ENCODE results near the gene GSTT4. TPM values are rescaled to one million over a fixed set of nuclear protein-coding genes. Genes with fewer than 3 reads are reported as not detected.
A peak's percentile ranks its signal among the peaks of the same experiment; 100 is the strongest.
"Not testable (repeated sequence)": the region's sequence is repeated elsewhere in the genome, so short reads cannot be mapped to it uniquely, and the experiment has no call there.

The GSTT4 gene
- total RNA-seq, 4 donors from 2014 or later = not detected

DNA sequence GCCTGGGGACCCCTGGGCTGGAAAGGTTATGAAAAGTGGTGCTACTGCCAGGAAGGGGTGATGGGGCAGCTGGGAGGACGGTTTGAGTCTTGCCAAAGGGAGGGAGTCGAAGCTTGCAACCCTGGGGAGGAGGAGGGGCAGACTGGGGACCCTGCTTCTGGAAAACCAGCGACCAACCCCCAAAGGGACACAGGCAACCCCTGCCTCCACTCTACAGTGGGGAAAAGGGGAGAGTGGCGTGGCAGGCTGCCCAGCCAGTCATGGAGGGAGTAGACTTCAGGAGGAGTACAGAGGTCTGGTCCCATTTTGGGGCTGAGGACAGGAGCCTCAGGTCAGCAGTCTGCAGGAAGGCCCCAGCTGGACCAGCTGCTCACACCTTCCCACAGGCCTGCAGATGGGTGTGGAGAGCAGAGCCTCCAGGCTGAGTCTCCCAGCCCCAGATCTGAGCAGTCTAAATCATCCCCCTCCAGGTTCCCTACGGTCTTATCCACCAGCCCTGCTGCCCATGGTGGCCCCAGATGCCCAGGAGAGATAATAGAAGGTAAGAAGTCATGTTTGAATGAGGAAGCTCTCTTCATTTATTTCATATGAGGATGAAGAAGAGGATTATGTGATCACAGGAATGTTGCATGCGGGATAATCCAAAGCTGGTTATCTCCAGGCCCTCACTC lies 34.3 kb downstream of the GSTT4 start:
- WGBS, 2 donors (ENCODE audit: low coverage in 1 of 2) = 86% methylated on average over 6 of the region's 6 CpGs; no CpG with 5 or more reads in 1 of the 2 donors
- H3K27me3 ChIP-seq = no peaks in the 10 kb centered on the region
- no peak for DNase-seq
- TF ChIP-seq POLR2AphosphoS5 (IDR thresholded peaks at IDR 0.05) (no peak), POLR2A (IDR thresholded peaks at IDR 0.05) (no peak), EP300 (IDR thresholded peaks at IDR 0.05; ENCODE audit: low read depth) (no peak)
- TF ChIP-seq, protein P1, sequence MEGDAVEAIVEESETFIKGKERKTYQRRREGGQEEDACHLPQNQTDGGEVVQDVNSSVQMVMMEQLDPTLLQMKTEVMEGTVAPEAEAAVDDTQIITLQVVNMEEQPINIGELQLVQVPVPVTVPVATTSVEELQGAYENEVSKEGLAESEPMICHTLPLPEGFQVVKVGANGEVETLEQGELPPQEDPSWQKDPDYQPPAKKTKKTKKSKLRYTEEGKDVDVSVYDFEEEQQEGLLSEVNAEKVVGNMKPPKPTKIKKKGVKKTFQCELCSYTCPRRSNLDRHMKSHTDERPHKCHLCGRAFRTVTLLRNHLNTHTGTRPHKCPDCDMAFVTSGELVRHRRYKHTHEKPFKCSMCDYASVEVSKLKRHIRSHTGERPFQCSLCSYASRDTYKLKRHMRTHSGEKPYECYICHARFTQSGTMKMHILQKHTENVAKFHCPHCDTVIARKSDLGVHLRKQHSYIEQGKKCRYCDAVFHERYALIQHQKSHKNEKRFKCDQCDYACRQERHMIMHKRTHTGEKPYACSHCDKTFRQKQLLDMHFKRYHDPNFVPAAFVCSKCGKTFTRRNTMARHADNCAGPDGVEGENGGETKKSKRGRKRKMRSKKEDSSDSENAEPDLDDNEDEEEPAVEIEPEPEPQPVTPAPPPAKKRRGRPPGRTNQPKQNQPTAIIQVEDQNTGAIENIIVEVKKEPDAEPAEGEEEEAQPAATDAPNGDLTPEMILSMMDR (IDR thresholded peaks at IDR 0.05) = no peak
- no peak overlapping the region for H3K4me3 ChIP-seq
- H3K36me3 ChIP-seq = peaks cover 0 to 6% (median 0%) of the 10 kb centered on the region in 4 donors
- no peaks in the 10 kb centered on the region for H3K9me3 ChIP-seq
- in situ Hi-C loops (cut with MboI; ENCODE audit: low pct_ligation_motif_present in 1 of 4, low pct_unique_long_range_greater_than_20kb in 1 of 4, low sequenced_read_pairs in 3 of 4) (loop anchor here in 1 of 4 donors (10.0 kb wide), 1 partner anchor 46 kb away; no protein-coding TSS in a partner anchor), intact Hi-C loops (cut with DNase I; ENCODE audit: low total_unique reads) (loop anchor here (5.0 kb wide), 1 partner anchor 49 kb away; no protein-coding TSS in a partner anchor)
- no peak overlapping the region for H3K27ac ChIP-seq
- H3K4me1 ChIP-seq = no peaks in the 10 kb centered on the region

DNA sequence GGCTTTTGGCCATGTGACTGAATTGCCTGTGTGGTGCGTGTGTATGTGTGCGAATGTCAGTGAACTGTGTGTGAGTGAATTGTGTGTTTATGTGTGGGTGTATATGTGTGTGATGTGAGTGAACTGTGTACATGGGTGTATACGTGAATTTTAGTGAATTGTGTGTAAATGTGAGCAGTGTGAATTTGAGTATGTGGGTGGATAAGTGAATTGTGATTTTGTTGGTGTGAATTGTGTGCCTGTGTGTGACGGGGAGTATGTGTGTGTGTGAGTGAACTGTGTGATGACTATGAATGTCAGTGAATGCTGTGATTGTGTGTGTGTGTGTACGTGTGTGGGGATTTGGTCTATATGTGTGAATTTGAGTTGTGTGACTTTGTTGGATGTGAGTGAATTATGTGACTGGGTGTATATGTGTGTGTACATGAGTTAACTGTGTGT lies 35.0 kb downstream of the GSTT4 start:
- Histone ChIP-seq H3K27ac (no peak overlapping the region), H3K4me1 (no peaks in the 10 kb centered on the region), H3K36me3 (peaks cover 0 to 6% (median 0%) of the 10 kb centered on the region in 4 donors), H3K9me3 (no peaks in the 10 kb centered on the region), H3K27me3 (no peaks in the 10 kb centered on the region), H3K4me3 (no peak overlapping the region)
- no peak for TF ChIP-seq POLR2AphosphoS5 (IDR thresholded peaks at IDR 0.05)
- TF ChIP-seq EP300 (IDR thresholded peaks at IDR 0.05; ENCODE audit: low read depth) = no peak
- TF ChIP-seq, protein P1 (IDR thresholded peaks at IDR 0.05) = no peak
- TF ChIP-seq POLR2A (IDR thresholded peaks at IDR 0.05) = no peak
- WGBS, 2 donors (ENCODE audit: low coverage in 1 of 2) = 85 to 87% methylated on average over 5 of the region's 5 CpGs
- intact Hi-C loops (cut with DNase I; ENCODE audit: low total_unique reads) = loop anchor here (5.0 kb wide), 1 partner anchor 48 kb away; no protein-coding TSS in a partner anchor
- in situ Hi-C loops (cut with MboI; ENCODE audit: low pct_ligation_motif_present in 1 of 4, low pct_unique_long_range_greater_than_20kb in 1 of 4, low sequenced_read_pairs in 3 of 4) = loop anchor here in 1 of 4 donors (10.0 kb wide), 1 partner anchor 45 kb away; no protein-coding TSS in a partner anchor
- DNase-seq = no peak

DNA sequence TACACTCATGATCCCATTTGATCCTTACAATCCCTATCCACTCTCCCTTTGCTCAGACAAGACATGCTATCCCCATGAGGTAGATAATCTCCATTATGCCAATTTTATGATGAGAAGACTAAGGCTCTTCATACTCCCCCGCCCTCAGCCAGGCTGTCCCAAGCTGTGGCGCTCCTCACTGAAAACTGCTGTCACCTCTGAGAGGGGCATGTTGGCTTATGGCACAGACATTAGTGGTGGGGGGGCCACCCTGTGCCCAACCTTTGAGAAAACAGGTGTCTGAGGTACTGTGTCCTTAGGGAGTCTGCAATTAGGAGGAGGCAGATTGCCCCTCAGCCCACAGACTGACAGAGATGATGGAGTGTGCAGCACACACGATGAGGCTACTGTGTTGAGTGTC lies 36.2 kb downstream of the GSTT4 start:
- DNase-seq = no peak
- 100% methylated on average over 3 of the region's 3 CpGs; no CpG with 5 or more reads in 1 of the 2 donors for WGBS, 2 donors (ENCODE audit: low coverage in 1 of 2)
- no peak overlapping the region for H3K27ac ChIP-seq
- H3K9me3 ChIP-seq = no peaks in the 10 kb centered on the region
- H3K27me3 ChIP-seq = no peaks in the 10 kb centered on the region
- in situ Hi-C loops (cut with MboI; ENCODE audit: low pct_ligation_motif_present in 1 of 4, low pct_unique_long_range_greater_than_20kb in 1 of 4, low sequenced_read_pairs in 3 of 4) (no loop called here), intact Hi-C loops (cut with DNase I; ENCODE audit: low total_unique reads) (no loop called here)
- no peak overlapping the region for H3K4me3 ChIP-seq
- TF ChIP-seq POLR2AphosphoS5 (IDR thresholded peaks at IDR 0.05) = no peak
- no peak for TF ChIP-seq POLR2A (IDR thresholded peaks at IDR 0.05)
- TF ChIP-seq, protein P1 (IDR thresholded peaks at IDR 0.05) = no peak
- TF ChIP-seq EP300 (IDR thresholded peaks at IDR 0.05; ENCODE audit: low read depth) = no peak
- peaks cover 0 to 6% (median 0%) of the 10 kb centered on the region in 4 donors for H3K36me3 ChIP-seq
- no peaks in the 10 kb centered on the region for H3K4me1 ChIP-seq

DNA sequence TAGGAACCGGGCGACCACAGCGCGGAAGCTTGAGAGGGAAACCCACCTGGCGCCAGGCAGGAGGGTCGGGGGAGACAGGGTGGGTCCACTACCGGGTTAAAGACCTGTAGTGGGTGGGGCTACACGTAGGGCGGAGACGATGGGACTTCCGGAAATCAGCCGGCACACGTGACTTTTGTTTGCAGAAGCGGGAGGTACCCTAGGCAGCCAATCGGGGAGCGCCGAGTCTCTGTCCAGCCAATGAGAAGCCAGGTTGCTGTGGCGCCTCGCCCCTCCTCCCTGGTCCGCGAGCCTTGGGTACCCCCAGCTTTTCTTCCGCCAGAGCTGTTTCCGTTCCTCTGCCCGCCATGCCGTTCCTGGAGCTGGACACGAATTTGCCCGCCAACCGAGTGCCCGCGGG lies 38.7 kb downstream of the GSTT4 start, which contains the start of gene DDTL:
Gene DDTL, plus strand, starts transcription at position 321 of the 400 bp plus-strand sequence. Its CDS starts 27 bp downstream, at position 348.
- H3K27ac ChIP-seq; H3K36me3 ChIP-seq; H3K4me1 ChIP-seq; H3K9me3 ChIP-seq; intact Hi-C loops (cut with DNase I; ENCODE audit: low total_unique reads); H3K27me3 ChIP-seq; DNase-seq; H3K4me3 ChIP-seq; in situ Hi-C loops (cut with MboI; ENCODE audit: low pct_ligation_motif_present in 1 of 4, low pct_unique_long_range_greater_than_20kb in 1 of 4, low sequenced_read_pairs in 3 of 4): not testable (repeated sequence)
- WGBS, 2 donors (ENCODE audit: low coverage in 1 of 2) = no CpG with 5 or more reads among the region's 30 CpGs

DNA sequence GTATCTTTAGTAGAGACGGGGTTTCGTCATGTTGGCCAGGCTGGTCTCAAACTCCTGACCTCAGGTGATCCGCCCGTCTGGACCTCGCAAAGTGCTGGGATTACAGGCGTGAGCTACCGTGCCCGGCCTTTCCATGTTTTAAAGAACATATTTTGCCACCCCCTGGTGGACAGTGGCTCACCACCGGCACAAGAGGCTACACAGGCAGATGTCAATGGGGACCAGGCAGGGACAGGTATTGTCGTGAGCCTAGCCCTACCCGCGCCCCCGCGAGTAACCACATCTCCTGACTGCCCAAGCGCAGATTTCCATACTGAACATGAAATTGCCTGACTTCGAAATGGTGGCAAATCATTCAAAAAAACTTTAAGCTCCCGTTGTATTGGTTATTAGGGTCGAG lies 39.2 kb downstream of the GSTT4 start:
- WGBS, 2 donors (ENCODE audit: low coverage in 1 of 2) = no CpG with 5 or more reads among the region's 18 CpGs
- H3K4me3 ChIP-seq; DNase-seq; H3K4me1 ChIP-seq; H3K36me3 ChIP-seq; H3K27me3 ChIP-seq; H3K27ac ChIP-seq; in situ Hi-C loops (cut with MboI; ENCODE audit: low pct_ligation_motif_present in 1 of 4, low pct_unique_long_range_greater_than_20kb in 1 of 4, low sequenced_read_pairs in 3 of 4); intact Hi-C loops (cut with DNase I; ENCODE audit: low total_unique reads); H3K9me3 ChIP-seq: not testable (repeated sequence)

DNA sequence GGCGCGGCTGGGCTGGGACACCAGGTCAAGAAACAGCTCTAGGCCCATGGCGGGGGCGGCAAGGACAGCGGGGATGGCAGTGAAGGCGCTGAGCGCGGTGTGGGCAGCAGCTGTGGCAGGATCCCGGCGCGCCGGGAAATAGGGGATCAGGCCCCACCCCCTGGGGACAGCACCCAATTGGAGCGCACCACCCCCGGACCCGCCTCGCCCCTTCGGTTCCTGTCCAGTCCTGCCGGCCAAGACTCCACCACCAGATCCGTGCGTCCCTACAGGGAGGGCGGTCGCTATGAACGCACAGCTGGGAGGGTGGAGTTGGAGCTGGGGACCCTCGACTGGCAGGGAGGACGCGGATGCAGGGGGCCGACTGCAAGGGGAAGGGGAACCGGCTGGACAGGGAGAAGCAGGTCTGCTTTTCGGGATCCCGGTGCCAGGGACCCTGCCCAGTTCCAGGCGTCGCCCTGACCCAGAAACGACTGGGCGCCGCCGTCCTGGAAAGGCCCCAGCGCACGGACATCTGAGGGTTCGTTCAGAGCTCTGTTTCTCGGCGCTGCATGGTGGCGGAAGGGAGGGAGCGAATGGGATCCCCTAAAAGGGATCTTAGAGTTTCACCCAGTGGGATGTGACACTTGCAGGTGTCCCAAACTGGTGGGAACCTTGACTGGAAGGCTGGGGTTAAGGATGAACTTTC lies 44.0 kb downstream of the GSTT4 start, which contains the start of gene GSTT2B:
Gene GSTT2B, minus strand, starts transcription at position 112 of the 688 bp plus-strand sequence. Its CDS starts 64 bp downstream, at position 48.
- H3K27me3 ChIP-seq; DNase-seq; H3K27ac ChIP-seq; H3K9me3 ChIP-seq; H3K4me1 ChIP-seq; in situ Hi-C loops (cut with MboI; ENCODE audit: low pct_ligation_motif_present in 1 of 4, low pct_unique_long_range_greater_than_20kb in 1 of 4, low sequenced_read_pairs in 3 of 4); H3K36me3 ChIP-seq; intact Hi-C loops (cut with DNase I; ENCODE audit: low total_unique reads): not testable (repeated sequence)
- peak within 1 kb of the TSS in 1 of 4 donors; percentile 29 for H3K4me3 ChIP-seq
- WGBS, 2 donors (ENCODE audit: low coverage in 1 of 2) = no CpG with 5 or more reads among the region's 43 CpGs

All from transverse colon (tissue), 4 donors.